Spleen (tissue), 7 donors: ENCODE results near the gene IL17RD.

Source experiments
- POLR2AphosphoS5 ChIP-seq, 3 donors: sonication (generic); formaldehyde crosslinking; IDR thresholded peaks; one replicate each; pipeline ENCODE4 v1.5.1; 2017; ENCODE audit warnings: antibody characterized with exemption in 3 of 3
- TF ChIP-seq, protein P1 (sequence below), 11 experiments: fragments of 200-600 bp in 7 of 11; fragments of 450-650 bp in 4 of 11; sonication (generic) in 4 of 11; IDR thresholded peaks in 8 of 11; conservative IDR thresholded peaks in 3 of 11; 1 replicate in 7 of 11; 2 replicates in 4 of 11; pipeline versions ENCODE4 v1.4.0 to v1.8.0; 2016 to 2021; ENCODE audit warnings: antibody characterized with exemption in 11 of 11, inconsistent platforms in 4 of 11, mild to moderate bottlenecking in 1 of 11
- donor health status: DM: no; HTN: no; CAD: no; lungs with moderate emphysema.
- donor health status: DM: no; HTN: no; CAD: no.
- donor health status: DM: no; HTN: no; CAD: no.

GRCh38 chr3:57094575-57094974 is 70.6 kb downstream of the IL17RD start:
- no peak for TF ChIP-seq POLR2AphosphoS5 (IDR thresholded peaks at IDR 0.05)
- TF ChIP-seq, protein P1, sequence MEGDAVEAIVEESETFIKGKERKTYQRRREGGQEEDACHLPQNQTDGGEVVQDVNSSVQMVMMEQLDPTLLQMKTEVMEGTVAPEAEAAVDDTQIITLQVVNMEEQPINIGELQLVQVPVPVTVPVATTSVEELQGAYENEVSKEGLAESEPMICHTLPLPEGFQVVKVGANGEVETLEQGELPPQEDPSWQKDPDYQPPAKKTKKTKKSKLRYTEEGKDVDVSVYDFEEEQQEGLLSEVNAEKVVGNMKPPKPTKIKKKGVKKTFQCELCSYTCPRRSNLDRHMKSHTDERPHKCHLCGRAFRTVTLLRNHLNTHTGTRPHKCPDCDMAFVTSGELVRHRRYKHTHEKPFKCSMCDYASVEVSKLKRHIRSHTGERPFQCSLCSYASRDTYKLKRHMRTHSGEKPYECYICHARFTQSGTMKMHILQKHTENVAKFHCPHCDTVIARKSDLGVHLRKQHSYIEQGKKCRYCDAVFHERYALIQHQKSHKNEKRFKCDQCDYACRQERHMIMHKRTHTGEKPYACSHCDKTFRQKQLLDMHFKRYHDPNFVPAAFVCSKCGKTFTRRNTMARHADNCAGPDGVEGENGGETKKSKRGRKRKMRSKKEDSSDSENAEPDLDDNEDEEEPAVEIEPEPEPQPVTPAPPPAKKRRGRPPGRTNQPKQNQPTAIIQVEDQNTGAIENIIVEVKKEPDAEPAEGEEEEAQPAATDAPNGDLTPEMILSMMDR (IDR thresholded peaks at IDR 0.05 in 8 of 11, conservative IDR thresholded peaks at IDR 0.05 in 3 of 11), result no peak
